G401.6 (cell line): ENCODE results near the gene EIF1B.

Experiments
- FAIRE-seq: peaks from 2 replicates; lab custom pipeline; 2012; peaks lifted over from hg19 to GRCh38; lab: Jason Lieb, UNC

The EIF1B gene

GRCh38 chr3:40340541-40341170, 31.1 kb downstream of the EIF1B start:
- no peak for FAIRE-seq

DNA sequence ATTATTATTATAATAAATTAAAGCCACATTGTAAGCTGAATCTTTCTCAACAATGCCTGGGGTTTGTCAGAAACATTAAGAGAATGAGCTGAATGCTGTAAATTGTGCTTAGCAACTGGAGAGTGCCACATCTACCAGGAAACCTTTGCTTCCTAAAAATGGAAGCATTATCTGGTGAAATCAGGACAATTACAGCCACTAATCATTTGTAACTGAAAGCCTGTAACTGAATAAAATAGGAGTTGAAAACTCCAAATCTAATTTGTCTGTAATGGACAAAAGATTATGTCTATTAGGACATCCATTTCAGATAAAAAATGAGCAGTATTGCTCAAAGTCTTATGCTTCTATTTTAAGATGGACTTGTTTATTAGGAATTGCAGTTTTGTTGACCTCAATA, 32.2 kb downstream of the EIF1B start:
- no peak for FAIRE-seq

GRCh38 chr3:40350529-40350928, 41.0 kb downstream of the EIF1B start:
- no peak for FAIRE-seq

DNA sequence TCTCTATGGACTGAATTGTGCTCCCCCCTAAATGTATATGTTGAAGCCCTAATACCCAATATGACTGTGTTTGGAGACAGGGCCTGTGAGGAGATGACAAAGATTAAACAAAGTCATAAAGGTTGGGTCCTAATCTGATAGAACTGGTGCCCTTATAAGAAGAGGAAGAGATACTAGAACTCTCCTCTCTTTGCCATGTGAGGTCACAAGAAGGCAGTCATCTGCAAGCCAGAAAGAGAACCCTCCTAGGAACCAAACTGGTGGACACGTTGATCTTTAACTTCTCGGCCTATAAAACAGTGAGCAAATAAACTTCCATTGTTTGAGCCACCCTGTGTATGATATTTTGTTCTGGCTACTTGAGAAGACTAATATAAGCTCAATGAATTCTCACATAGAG, 45.9 kb downstream of the EIF1B start:
- no peak for FAIRE-seq

- FAIRE-seq, result no peak
Measured at GRCh38 chr3:40358454-40358853, 48.9 kb downstream of the EIF1B start.
